SK-N-SH treated with all-trans-retinoic acid at 6 μM for 48 hours (cell line): ENCODE data around the gene FBXL19.

ENCODE experiments used
- ATAC-seq: fragments of 200-7000 bp; cut with Tn5 transposase; 3 replicates; pipeline ENCODE4 v1.9.1; 2020; ENCODE audit warnings: mild to moderate bottlenecking, moderate library complexity
- ARNTL ChIP-seq: fragments of 450-650 bp; formaldehyde crosslinking; IDR thresholded peaks from 2 replicates; pipeline ENCODE4 v1.5.0; 2020; ENCODE audit warnings: low read depth, mild to moderate bottlenecking, moderate library complexity, borderline replicate concordance
- BACH2 ChIP-seq: fragments of 250-450 bp; sonication (Bioruptor Pico); IDR thresholded peaks from 2 replicates; pipeline ENCODE4 v1.9.0; 2021; ENCODE audit warnings: mild to moderate bottlenecking, borderline replicate concordance
- CSDC2 ChIP-seq: fragments of 250-450 bp; sonication (Bioruptor Pico); IDR thresholded peaks from 2 replicates; pipeline ENCODE4 v1.5.0; 2020; ENCODE audit warnings: mild to moderate bottlenecking, moderate library complexity
- ESRRG ChIP-seq: fragments of 250-450 bp; sonication (Bioruptor Pico); IDR thresholded peaks from 2 replicates; pipeline ENCODE4 v1.6.1; 2021; ENCODE audit warnings: mild to moderate bottlenecking
- OSR1 ChIP-seq: fragments of 250-450 bp; sonication (Bioruptor Pico); IDR thresholded peaks from 2 replicates; pipeline ENCODE4 v1.8.0; 2022; ENCODE audit warnings: moderate library complexity, mild to moderate bottlenecking, inconsistent platforms
- PPARA ChIP-seq: fragments of 250-450 bp; sonication (Bioruptor Pico); IDR thresholded peaks from 2 replicates; pipeline ENCODE4 v1.5.0; 2020; ENCODE audit warnings: mild to moderate bottlenecking, borderline replicate concordance
- RARB ChIP-seq: fragments of 250-450 bp; sonication (Bioruptor Pico); IDR thresholded peaks from 2 replicates; pipeline ENCODE4 v1.8.0; 2021; ENCODE audit warnings: mild to moderate bottlenecking, moderate library complexity
- SNAI2 ChIP-seq: fragments of 250-450 bp; sonication (Bioruptor Pico); IDR thresholded peaks from 2 replicates; pipeline ENCODE4 v1.5.0; 2020; ENCODE audit warnings: mild to moderate bottlenecking, moderate library complexity
- TCF4 ChIP-seq: fragments of 250-450 bp; sonication (Bioruptor Pico); IDR thresholded peaks from 2 replicates; pipeline ENCODE4 v1.8.0; 2021; ENCODE audit warnings: mild to moderate bottlenecking, moderate library complexity, borderline replicate concordance
- TOX ChIP-seq: fragments of 250-450 bp; sonication (Bioruptor Pico); IDR thresholded peaks from 2 replicates; pipeline ENCODE4 v1.8.0; 2021; ENCODE audit warnings: mild to moderate bottlenecking, moderate library complexity, borderline replicate concordance
- ZC3H10 ChIP-seq: fragments of 250-450 bp; sonication (Bioruptor Pico); IDR thresholded peaks from 2 replicates; pipeline ENCODE4 v1.5.1; 2021; ENCODE audit warnings: mild to moderate bottlenecking, moderate library complexity
- ZFP3 ChIP-seq: fragments of 250-450 bp; sonication (Bioruptor Pico); IDR thresholded peaks from 2 replicates; pipeline ENCODE4 v1.5.0; 2020; ENCODE audit warnings: mild to moderate bottlenecking, moderate library complexity
- ZFP30 ChIP-seq: fragments of 450-650 bp; formaldehyde crosslinking; IDR thresholded peaks from 2 replicates; pipeline ENCODE4 v1.5.0; 2022; ENCODE audit warnings: mild to moderate bottlenecking, moderate library complexity
- ZNF565 ChIP-seq: fragments of 450-650 bp; formaldehyde crosslinking; conservative IDR thresholded peaks from 2 replicates; pipeline ENCODE4 v1.5.0; 2020; ENCODE audit warnings: low read depth, mild to moderate bottlenecking, moderate library complexity
- ZNF70 ChIP-seq: fragments of 450-650 bp; formaldehyde crosslinking; IDR thresholded peaks from 2 replicates; pipeline ENCODE4 v1.5.0; 2020; ENCODE audit warnings: mild to moderate bottlenecking, moderate library complexity
- ZNF8 ChIP-seq: fragments of 450-650 bp; formaldehyde crosslinking; IDR thresholded peaks from 2 replicates; pipeline ENCODE4 v1.5.0; 2020; ENCODE audit warnings: mild to moderate bottlenecking, moderate library complexity
- TF ChIP-seq, protein P1 (sequence below): fragments of 250-450 bp; sonication (Bioruptor Pico); IDR thresholded peaks from 2 replicates; pipeline ENCODE4 v1.5.0; 2020; ENCODE audit warnings: mild to moderate bottlenecking, moderate library complexity
- TF ChIP-seq, protein P2 (sequence below): fragments of 250-450 bp; sonication (Bioruptor Pico); IDR thresholded peaks from 2 replicates; pipeline ENCODE4 v1.8.0; 2021; ENCODE audit warnings: low read depth, mild to moderate bottlenecking, moderate library complexity, borderline replicate concordance
- TF ChIP-seq, protein P3 (sequence below): fragments of 250-450 bp; sonication (Bioruptor Pico); IDR thresholded peaks from 2 replicates; pipeline ENCODE4 v1.8.0; 2020; ENCODE audit warnings: mild to moderate bottlenecking, moderate library complexity, borderline replicate concordance
- TF ChIP-seq, protein P4 (sequence below): fragments of 250-450 bp; sonication (Bioruptor Pico); IDR thresholded peaks from 2 replicates; pipeline ENCODE4 v1.5.1; 2020; ENCODE audit warnings: low read depth, mild to moderate bottlenecking, moderate library complexity

FBXL19 gene

DNA sequence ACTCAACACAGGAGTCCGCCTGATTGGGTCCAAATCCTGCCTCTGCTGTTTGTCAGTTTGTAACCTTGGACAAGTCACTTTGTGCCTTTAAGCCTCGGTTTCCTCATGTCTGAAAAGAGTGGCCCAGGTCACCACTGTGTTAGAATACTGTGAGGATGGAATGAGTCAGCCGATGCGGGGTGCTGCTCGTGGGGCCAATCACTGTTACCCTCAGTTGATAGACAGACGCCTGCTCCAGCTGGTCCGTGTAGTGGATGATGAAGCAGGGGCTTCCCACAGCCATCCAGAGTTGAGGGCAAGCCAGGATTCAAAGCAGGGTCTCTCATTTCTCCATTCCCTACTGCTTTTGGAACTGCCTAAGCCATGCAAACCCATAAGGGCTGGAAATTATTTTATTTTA, 5.8 kb downstream of the FBXL19 start:
- TF ChIP-seq ESRRG (no peak), ZC3H10 (CRISPR knock-in tag) (no peak), RARB (CRISPR knock-in tag) (no peak), SNAI2 (no peak), BACH2 (no peak), ZNF8 (CRISPR knock-in tag) (no peak), ZFP3 (no peak), OSR1 (CRISPR knock-in tag) (no peak), ARNTL (CRISPR knock-in tag) (no peak), CSDC2 (no peak), ZFP30 (no peak), TOX (CRISPR knock-in tag) (no peak), TCF4 (CRISPR knock-in tag) (no peak), ZNF70 (CRISPR knock-in tag) (no peak), PPARA (no peak)
- TF ChIP-seq, protein P1, sequence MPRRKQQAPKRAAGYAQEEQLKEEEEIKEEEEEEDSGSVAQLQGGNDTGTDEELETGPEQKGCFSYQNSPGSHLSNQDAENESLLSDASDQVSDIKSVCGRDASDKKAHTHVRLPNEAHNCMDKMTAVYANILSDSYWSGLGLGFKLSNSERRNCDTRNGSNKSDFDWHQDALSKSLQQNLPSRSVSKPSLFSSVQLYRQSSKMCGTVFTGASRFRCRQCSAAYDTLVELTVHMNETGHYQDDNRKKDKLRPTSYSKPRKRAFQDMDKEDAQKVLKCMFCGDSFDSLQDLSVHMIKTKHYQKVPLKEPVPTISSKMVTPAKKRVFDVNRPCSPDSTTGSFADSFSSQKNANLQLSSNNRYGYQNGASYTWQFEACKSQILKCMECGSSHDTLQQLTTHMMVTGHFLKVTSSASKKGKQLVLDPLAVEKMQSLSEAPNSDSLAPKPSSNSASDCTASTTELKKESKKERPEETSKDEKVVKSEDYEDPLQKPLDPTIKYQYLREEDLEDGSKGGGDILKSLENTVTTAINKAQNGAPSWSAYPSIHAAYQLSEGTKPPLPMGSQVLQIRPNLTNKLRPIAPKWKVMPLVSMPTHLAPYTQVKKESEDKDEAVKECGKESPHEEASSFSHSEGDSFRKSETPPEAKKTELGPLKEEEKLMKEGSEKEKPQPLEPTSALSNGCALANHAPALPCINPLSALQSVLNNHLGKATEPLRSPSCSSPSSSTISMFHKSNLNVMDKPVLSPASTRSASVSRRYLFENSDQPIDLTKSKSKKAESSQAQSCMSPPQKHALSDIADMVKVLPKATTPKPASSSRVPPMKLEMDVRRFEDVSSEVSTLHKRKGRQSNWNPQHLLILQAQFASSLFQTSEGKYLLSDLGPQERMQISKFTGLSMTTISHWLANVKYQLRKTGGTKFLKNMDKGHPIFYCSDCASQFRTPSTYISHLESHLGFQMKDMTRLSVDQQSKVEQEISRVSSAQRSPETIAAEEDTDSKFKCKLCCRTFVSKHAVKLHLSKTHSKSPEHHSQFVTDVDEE (CRISPR knock-in tag) = no peak
- TF ChIP-seq, protein P2, sequence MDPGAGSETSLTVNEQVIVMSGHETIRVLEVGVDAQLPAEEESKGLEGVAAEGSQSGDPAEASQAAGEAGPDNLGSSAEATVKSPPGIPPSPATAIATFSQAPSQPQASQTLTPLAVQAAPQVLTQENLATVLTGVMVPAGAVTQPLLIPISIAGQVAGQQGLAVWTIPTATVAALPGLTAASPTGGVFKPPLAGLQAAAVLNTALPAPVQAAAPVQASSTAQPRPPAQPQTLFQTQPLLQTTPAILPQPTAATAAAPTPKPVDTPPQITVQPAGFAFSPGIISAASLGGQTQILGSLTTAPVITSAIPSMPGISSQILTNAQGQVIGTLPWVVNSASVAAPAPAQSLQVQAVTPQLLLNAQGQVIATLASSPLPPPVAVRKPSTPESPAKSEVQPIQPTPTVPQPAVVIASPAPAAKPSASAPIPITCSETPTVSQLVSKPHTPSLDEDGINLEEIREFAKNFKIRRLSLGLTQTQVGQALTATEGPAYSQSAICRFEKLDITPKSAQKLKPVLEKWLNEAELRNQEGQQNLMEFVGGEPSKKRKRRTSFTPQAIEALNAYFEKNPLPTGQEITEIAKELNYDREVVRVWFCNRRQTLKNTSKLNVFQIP = no peak
- TF ChIP-seq, protein P3, sequence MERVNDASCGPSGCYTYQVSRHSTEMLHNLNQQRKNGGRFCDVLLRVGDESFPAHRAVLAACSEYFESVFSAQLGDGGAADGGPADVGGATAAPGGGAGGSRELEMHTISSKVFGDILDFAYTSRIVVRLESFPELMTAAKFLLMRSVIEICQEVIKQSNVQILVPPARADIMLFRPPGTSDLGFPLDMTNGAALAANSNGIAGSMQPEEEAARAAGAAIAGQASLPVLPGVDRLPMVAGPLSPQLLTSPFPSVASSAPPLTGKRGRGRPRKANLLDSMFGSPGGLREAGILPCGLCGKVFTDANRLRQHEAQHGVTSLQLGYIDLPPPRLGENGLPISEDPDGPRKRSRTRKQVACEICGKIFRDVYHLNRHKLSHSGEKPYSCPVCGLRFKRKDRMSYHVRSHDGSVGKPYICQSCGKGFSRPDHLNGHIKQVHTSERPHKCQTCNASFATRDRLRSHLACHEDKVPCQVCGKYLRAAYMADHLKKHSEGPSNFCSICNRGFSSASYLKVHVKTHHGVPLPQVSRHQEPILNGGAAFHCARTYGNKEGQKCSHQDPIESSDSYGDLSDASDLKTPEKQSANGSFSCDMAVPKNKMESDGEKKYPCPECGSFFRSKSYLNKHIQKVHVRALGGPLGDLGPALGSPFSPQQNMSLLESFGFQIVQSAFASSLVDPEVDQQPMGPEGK = no peak
- TF ChIP-seq, protein P4, sequence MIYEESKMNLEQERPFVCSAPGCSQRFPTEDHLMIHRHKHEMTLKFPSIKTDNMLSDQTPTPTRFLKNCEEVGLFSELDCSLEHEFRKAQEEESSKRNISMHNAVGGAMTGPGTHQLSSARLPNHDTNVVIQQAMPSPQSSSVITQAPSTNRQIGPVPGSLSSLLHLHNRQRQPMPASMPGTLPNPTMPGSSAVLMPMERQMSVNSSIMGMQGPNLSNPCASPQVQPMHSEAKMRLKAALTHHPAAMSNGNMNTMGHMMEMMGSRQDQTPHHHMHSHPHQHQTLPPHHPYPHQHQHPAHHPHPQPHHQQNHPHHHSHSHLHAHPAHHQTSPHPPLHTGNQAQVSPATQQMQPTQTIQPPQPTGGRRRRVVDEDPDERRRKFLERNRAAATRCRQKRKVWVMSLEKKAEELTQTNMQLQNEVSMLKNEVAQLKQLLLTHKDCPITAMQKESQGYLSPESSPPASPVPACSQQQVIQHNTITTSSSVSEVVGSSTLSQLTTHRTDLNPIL (CRISPR knock-in tag) = no peak
- ATAC-seq = no peak

DNA sequence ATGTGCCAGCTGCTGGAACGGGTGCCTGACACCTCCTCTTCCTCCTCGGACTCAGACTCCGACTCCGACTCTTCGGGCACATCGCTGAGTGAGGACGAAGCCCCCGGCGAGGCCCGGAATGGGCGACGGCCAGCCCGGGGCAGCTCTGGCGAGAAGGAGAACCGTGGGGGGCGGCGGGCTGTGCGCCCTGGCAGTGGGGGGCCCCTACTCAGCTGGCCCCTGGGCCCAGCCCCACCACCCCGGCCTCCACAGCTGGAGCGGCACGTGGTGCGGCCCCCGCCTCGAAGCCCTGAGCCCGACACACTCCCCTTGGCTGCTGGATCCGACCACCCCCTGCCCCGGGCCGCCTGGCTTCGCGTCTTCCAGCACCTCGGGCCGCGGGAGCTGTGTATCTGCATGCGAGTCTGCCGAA, 6.8 kb downstream of the FBXL19 start:
- TF ChIP-seq ZNF8 (CRISPR knock-in tag) = no peak
- TF ChIP-seq ARNTL (CRISPR knock-in tag) = no peak
- TF ChIP-seq, protein P1 (CRISPR knock-in tag) = no peak
- no peak for TF ChIP-seq TOX (CRISPR knock-in tag)
- no peak for TF ChIP-seq ZNF565 (CRISPR knock-in tag)
- TF ChIP-seq ZFP30 = no peak
- no peak for TF ChIP-seq RARB (CRISPR knock-in tag)
- TF ChIP-seq, protein P2 = no peak
- TF ChIP-seq ZFP3 = no peak
- TF ChIP-seq SNAI2 = no peak
- no peak for TF ChIP-seq TCF4 (CRISPR knock-in tag)
- TF ChIP-seq, protein P3 = no peak
- no peak for TF ChIP-seq ESRRG
- ATAC-seq = no peak
